HepG2 (cell line): Measurements from ENCODE around the gene CALY. TPM values are rescaled to one million over a fixed set of nuclear protein-coding genes. Genes with fewer than 3 reads are reported as not detected.

Experiments used
- ETV5 ChIP-seq: IDR thresholded peaks from 2 replicates; pipeline ENCODE4 v1.6.1; 2018; ENCODE audit warnings: missing biosample characterization, missing genetic modification reagents, inconsistent platforms, borderline replicate concordance
- HDAC1 ChIP-seq: sonication (generic); formaldehyde crosslinking; IDR thresholded peaks from 2 replicates; pipeline ENCODE4 v1.5.1; 2020; ENCODE audit warnings: mild to moderate bottlenecking, missing genetic modification reagents
- REPIN1 ChIP-seq: sonication (generic); formaldehyde crosslinking; IDR thresholded peaks from 2 replicates; pipeline ENCODE4 v1.8.0; 2022; ENCODE audit warnings: missing genetic modification reagents, low read depth, mild to moderate bottlenecking, borderline replicate concordance
- SRSF4 ChIP-seq: fragments of 200-400 bp; formaldehyde crosslinking; IDR thresholded peaks from one replicate; pipeline ENCODE4 v1.6.1; 2018; ENCODE audit warnings: mild to moderate bottlenecking, low read depth, low read length, moderate library complexity; ENCODE audit not compliant: poor library complexity, severe bottlenecking
- THAP8 ChIP-seq: sonication (generic); formaldehyde crosslinking; IDR thresholded peaks from 2 replicates; pipeline ENCODE4 v1.5.1; 2020; ENCODE audit warnings: missing genetic modification reagents, mild to moderate bottlenecking, borderline replicate concordance
- THAP9 ChIP-seq: sonication (generic); formaldehyde crosslinking; IDR thresholded peaks from 2 replicates; pipeline ENCODE4; 2020; ENCODE audit warnings: missing genetic modification reagents, mild to moderate bottlenecking, borderline replicate concordance
- ZNF138 ChIP-seq: sonication (generic); formaldehyde crosslinking; IDR thresholded peaks from 2 replicates; pipeline ENCODE4 v1.5.0; 2020; ENCODE audit warnings: mild to moderate bottlenecking, low read depth, missing genetic modification reagents
- ZNF205 ChIP-seq: IDR thresholded peaks from 2 replicates; pipeline ENCODE4 v1.6.1; 2018; ENCODE audit warnings: missing biosample characterization, missing genetic modification reagents
- ZNF432 ChIP-seq: sonication (generic); formaldehyde crosslinking; IDR thresholded peaks from 2 replicates; pipeline ENCODE4 v1.5.0; 2020; ENCODE audit warnings: missing genetic modification reagents, mild to moderate bottlenecking, borderline replicate concordance
- ZNF572 ChIP-seq: sonication (generic); formaldehyde crosslinking; IDR thresholded peaks from 2 replicates; pipeline ENCODE4 v1.5.1; 2020; ENCODE audit warnings: mild to moderate bottlenecking, missing genetic modification reagents
- ZNF772 ChIP-seq: sonication (generic); formaldehyde crosslinking; IDR thresholded peaks from 2 replicates; pipeline ENCODE4 v1.5.0; 2020; ENCODE audit warnings: mild to moderate bottlenecking, missing genetic modification reagents
- ZNF788 ChIP-seq: sonication (generic); formaldehyde crosslinking; IDR thresholded peaks from 2 replicates; pipeline ENCODE4 v1.5.0; 2020; ENCODE audit warnings: mild to moderate bottlenecking, missing genetic modification reagents, borderline replicate concordance
- polyA plus RNA-seq, 8 experiments: library from polyadenylated mRNA; depleted of rRNA in 3 of 8; stranded (reverse) in 7 of 8; unstranded in 1 of 8; fragments of >200 nt; fragmentation: Illumina TruSeq in 4 of 8; extraction: Trizol in 4 of 8; gene quantifications; 2 replicates each; pipeline versions ENCODE4 v1.2.1 to v1.2.3, GENCODE V29; 2011 to 2016; ENCODE audit warnings: low read depth in 4 of 8, missing spikeins in 1 of 8, mixed read lengths in 1 of 8; ENCODE audit not compliant: insufficient read depth in 1 of 8
- total RNA-seq, 5 experiments: library from RNA; depleted of rRNA; stranded (reverse); fragments of >200 nt; fragmentation: Illumina TruSeq; extraction: Trizol; gene quantifications; 2 replicates each; pipeline ENCODE4 v1.2.3, GENCODE V29; 2016; ENCODE audit warnings: low read depth in 1 of 5
- TF ChIP-seq, protein P1 (sequence below): sonication (generic); formaldehyde crosslinking; IDR thresholded peaks from 2 replicates; pipeline ENCODE4 v1.8.0; 2022; ENCODE audit warnings: missing genetic modification reagents, mild to moderate bottlenecking, borderline replicate concordance
- TF ChIP-seq, protein P2 (sequence below): sonication (generic); formaldehyde crosslinking; IDR thresholded peaks from 2 replicates; pipeline ENCODE4 v1.4.0; 2020; ENCODE audit warnings: missing genetic modification reagents, borderline replicate concordance
- TF ChIP-seq, protein P3 (sequence below): sonication (generic); formaldehyde crosslinking; IDR thresholded peaks from 2 replicates; pipeline ENCODE4 v1.4.0; 2020; ENCODE audit warnings: mild to moderate bottlenecking, missing genetic modification reagents
- TF ChIP-seq, protein P4 (sequence below): sonication (generic); formaldehyde crosslinking; conservative IDR thresholded peaks from 2 replicates; pipeline ENCODE4 v1.4.0; 2020; ENCODE audit warnings: missing genetic modification reagents

Gene CALY
- total and polyA plus RNA-seq, 2 of the 13 experiments (the other 11 are each of a cell fraction or from before 2014, with no cell fraction given), result 0.08 TPM; not detected in 1

GRCh38 chr10:133356549-133357284 is 20.0 kb upstream of the CALY start (continued):
- TF ChIP-seq THAP9 (CRISPR knock-in tag), result no peak
- TF ChIP-seq, protein P1, sequence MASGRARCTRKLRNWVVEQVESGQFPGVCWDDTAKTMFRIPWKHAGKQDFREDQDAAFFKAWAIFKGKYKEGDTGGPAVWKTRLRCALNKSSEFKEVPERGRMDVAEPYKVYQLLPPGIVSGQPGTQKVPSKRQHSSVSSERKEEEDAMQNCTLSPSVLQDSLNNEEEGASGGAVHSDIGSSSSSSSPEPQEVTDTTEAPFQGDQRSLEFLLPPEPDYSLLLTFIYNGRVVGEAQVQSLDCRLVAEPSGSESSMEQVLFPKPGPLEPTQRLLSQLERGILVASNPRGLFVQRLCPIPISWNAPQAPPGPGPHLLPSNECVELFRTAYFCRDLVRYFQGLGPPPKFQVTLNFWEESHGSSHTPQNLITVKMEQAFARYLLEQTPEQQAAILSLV (CRISPR knock-in tag), result no peak; the same call in 1 of the 2 replicates
- TF ChIP-seq ZNF205 (CRISPR knock-in tag), result no peak; the same call in 1 of the 2 replicates
- no peak for TF ChIP-seq SRSF4
- no peak for TF ChIP-seq THAP8 (CRISPR knock-in tag)
- TF ChIP-seq, protein P2, sequence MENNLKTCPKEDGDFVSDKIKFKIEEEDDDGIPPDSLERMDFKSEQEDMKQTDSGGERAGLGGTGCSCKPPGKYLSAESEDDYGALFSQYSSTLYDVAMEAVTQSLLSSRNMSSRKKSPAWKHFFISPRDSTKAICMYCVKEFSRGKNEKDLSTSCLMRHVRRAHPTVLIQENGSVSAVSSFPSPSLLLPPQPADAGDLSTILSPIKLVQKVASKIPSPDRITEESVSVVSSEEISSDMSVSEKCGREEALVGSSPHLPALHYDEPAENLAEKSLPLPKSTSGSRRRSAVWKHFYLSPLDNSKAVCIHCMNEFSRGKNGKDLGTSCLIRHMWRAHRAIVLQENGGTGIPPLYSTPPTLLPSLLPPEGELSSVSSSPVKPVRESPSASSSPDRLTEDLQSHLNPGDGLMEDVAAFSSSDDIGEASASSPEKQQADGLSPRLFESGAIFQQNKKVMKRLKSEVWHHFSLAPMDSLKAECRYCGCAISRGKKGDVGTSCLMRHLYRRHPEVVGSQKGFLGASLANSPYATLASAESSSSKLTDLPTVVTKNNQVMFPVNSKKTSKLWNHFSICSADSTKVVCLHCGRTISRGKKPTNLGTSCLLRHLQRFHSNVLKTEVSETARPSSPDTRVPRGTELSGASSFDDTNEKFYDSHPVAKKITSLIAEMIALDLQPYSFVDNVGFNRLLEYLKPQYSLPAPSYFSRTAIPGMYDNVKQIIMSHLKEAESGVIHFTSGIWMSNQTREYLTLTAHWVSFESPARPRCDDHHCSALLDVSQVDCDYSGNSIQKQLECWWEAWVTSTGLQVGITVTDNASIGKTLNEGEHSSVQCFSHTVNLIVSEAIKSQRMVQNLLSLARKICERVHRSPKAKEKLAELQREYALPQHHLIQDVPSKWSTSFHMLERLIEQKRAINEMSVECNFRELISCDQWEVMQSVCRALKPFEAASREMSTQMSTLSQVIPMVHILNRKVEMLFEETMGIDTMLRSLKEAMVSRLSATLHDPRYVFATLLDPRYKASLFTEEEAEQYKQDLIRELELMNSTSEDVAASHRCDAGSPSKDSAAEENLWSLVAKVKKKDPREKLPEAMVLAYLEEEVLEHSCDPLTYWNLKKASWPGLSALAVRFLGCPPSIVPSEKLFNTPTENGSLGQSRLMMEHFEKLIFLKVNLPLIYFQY (CRISPR knock-in tag), result no peak
- no peak for TF ChIP-seq ETV5 (CRISPR knock-in tag)
- TF ChIP-seq HDAC1, result no peak
- TF ChIP-seq, protein P3, sequence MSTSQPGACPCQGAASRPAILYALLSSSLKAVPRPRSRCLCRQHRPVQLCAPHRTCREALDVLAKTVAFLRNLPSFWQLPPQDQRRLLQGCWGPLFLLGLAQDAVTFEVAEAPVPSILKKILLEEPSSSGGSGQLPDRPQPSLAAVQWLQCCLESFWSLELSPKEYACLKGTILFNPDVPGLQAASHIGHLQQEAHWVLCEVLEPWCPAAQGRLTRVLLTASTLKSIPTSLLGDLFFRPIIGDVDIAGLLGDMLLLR, result peak; percentile 69; the same call in 1 of the 2 replicates
- TF ChIP-seq ZNF138, result no peak
- no peak for TF ChIP-seq REPIN1 (CRISPR knock-in tag)
- TF ChIP-seq ZNF772 (CRISPR knock-in tag), result 0 out of 2 replicates have a peak, but pooled peaks have one; percentile 2
- TF ChIP-seq, protein P4, sequence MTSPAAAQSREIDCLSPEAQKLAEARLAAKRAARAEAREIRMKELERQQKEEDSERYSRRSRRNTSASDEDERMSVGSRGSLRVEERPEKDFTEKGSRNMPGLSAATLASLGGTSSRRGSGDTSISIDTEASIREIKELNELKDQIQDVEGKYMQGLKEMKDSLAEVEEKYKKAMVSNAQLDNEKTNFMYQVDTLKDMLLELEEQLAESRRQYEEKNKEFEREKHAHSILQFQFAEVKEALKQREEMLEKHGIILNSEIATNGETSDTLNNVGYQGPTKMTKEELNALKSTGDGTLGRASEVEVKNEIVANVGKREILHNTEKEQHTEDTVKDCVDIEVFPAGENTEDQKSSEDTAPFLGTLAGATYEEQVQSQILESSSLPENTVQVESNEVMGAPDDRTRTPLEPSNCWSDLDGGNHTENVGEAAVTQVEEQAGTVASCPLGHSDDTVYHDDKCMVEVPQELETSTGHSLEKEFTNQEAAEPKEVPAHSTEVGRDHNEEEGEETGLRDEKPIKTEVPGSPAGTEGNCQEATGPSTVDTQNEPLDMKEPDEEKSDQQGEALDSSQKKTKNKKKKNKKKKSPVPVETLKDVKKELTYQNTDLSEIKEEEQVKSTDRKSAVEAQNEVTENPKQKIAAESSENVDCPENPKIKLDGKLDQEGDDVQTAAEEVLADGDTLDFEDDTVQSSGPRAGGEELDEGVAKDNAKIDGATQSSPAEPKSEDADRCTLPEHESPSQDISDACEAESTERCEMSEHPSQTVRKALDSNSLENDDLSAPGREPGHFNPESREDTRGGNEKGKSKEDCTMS, result no peak
- TF ChIP-seq ZNF432, result no peak
- peak; percentile 5; the same call in 1 of the 2 replicates for TF ChIP-seq ZNF788 (CRISPR knock-in tag)
- no peak for TF ChIP-seq ZNF572
